ENCODE measurements around the gene SHANK3. TPM values are rescaled to one million over a fixed set of nuclear protein-coding genes. Genes with fewer than 3 reads are reported as not detected.
"Not testable (repeated sequence)": the region's sequence is repeated elsewhere in the genome, so short reads cannot be mapped to it uniquely, and the experiment has no call there.

The SHANK3 gene
- total RNA-seq, result 22.8 TPM

DNA sequence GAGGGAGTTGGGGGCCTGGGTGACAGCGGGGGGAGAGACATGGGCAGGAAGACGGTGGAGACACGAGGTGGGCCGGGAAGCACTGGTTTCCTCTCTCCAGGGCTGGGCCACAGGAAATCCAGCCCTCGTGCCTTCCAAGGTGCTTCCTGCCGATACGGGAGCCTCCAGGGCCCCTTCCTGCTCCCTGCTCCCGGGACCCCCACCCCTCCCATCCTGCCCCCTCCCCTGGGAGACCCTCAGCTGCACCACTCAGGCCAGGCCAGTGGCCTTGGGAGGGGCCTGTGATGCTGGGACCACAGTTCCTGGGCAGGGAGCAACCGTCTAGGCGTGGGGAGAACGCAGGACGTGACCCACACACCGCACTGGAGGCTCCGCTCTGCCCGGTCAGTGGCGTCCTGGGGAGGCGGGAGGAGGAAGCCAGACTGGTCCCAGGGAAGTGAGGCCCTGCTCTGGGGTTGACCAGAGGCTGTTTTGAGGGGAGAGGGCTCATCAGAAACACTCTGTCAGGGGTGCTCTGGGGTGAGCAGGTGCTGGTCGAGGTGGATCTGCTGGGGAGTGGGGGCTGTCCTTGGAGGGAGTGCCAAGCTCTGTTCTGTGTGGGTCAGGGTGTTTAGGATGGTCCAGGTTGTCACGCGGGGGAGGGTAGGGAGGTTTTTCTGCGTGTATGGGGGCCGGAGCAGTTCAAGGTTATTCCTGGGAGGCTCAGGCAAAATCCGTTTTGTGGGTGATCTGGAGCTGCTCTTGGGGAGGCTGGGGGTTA, at the start of gene SHANK3:
SHANK3 (plus strand) TSS at position 353 of the 760 bp plus-strand sequence.
- peak; percentile 57 for DNase-seq (ENCODE audit: low spot score)
- ATAC-seq, result peak; percentile 63

DNA sequence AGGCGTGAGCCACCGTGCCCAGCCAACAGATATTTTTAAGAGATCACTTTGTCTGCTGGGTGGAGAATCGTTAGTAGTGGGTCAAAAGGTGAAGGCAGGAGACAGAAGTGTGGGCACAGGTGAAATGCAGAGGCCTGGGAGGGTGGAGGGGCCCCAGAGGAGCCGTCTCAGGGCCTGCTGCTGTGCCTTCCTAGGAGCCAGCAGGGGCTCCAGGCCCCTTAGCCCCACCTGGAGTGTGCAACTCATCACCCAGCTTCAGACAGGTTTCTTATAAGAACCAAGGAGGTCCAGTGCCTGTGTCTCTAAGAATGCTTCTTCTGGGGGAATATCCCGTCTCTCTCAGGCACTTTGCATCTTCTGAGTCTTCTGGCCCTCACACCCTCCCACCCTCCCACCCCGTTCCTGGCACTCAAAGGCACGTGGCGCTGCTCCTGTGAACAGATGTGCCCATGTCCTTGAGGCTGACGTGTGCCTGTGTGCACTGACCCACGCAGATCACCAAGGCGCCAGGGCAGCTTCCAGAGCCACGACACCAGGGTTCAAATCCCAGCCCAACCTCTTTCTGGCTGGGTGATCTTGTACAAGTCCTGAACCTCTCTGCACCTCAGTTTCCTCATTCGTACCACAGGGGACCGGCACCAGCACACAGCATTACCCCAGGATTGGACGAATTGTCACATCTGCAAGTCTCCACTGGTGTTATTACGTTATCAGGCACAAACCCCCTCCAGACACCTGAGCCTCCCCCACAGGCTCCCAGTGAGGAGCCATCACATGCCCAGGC, 48.1 kb upstream of the SHANK3 start:
- no peak for ATAC-seq

DNA sequence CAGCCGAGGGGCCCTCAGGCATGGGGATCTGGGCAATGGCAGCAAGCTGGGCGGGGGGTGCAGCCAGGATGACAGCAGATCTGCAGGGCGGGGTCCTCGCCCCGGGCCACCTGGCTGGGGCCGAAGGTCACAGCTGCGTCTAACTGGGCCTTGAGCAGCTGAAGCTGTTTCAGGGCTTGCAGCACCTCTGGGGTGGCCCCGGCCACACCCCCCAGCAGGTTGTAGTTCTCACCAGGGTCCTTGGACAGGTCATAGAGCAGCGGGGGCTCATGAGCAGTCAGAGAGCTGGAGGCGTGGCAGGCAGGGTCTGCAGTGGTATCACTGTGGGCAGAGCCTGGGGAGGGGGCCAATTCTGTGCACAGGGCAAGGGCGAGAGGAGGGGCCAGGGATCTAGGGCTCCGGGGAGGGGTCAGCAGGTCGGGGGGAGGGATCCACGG, 47.5 kb upstream of the SHANK3 start:
- ATAC-seq, result no peak
- DNase-seq (ENCODE audit: low spot score), result peak; percentile 45

More for the DNA sequence above, 48.1 kb upstream of the SHANK3 start:
- DNase-seq (ENCODE audit: low spot score), result no peak

GRCh38 chr22:50625568-50626313, 46.9 kb upstream of the SHANK3 start:
- peak; percentile 54 for DNase-seq (ENCODE audit: low spot score)
- no peak for ATAC-seq

DNA sequence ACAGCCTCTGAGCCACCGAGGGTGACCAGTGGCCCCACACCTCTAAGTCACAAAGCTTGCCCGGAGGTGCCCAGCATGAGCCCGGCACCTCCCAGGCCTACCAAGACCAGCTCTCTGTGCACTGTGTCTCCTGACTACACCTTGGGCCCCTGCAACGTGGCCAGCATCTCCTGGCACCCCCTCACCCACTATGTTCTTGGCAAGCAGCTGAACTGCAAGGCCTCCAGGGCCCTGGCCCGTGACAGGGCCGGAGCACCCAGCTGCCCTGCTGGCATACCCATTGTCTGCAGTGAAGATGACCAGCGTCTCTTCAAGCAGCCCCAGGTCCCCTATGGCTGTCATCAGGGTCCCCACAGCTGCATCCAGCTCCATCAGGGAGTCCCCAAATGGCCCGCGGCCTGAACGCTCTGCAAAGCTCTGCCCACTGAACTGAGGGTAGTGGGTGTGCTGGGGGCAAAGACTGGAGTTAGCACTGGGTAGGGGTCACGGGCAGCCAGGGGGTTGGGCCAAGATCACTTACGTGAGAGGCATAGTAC, 46.2 kb upstream of the SHANK3 start:
- ATAC-seq (no peak), DNase-seq (ENCODE audit: low spot score) (peak; percentile 55)

GRCh38 chr22:50626850-50627641, 45.6 kb upstream of the SHANK3 start:
- ATAC-seq, result no peak
- peak; percentile 53 for DNase-seq (ENCODE audit: low spot score)

DNA sequence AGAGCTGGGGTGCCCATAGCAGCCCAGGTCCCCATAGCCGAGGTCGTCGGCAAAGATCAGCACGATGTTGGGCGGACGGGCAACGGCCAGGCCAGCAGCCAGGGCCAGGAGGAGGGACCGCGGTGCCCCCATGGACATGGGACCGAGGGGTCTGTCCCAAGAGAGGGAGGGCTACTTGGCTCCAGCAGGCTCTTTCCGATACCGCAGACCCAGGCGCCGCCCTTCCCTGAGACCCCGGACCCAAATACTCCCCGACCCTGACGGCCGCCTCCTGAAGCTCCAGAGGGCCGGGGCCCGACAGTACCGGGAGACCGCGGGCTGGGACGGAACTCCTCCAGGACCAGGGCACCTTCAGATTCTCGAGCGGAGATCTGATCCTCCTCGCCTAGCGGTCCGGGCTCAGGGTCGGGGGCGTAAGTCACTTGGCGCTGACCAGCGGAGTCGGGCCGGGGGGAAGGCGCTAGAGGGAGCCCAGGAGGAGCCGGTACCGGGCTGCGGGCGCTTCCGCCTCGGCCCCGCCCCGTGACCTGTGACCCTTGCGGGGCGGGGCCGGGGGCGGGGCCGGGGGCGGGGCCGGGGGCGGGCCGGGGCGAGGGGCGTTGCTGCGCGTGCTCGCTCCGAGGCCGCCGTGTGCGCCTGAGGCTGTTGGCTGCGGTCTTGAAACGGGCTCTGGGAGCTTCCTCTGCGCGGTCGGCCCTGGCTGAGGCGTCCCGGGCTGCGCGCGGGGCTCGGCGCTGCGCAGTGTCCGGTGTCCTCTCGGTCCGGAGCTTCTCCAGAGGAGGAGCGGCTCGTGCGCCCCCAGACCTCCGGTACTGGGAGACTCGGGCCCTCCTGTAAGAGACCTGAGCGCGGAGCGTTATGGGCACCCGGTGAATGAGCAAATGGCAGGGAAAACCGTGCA, 44.7 kb upstream of the SHANK3 start, which contains the start of gene ARSA:
ARSA (minus strand) TSS at position 511 of the 901 bp plus-strand sequence; CDS start at position 138, 373 bp downstream.
- peak; percentile 88 for DNase-seq (ENCODE audit: low spot score)
- peak; percentile 89 for ATAC-seq

GRCh38 chr22:50628543-50629134, 44.0 kb upstream of the SHANK3 start:
- DNase-seq (ENCODE audit: low spot score) (no peak), ATAC-seq (no peak)

DNA sequence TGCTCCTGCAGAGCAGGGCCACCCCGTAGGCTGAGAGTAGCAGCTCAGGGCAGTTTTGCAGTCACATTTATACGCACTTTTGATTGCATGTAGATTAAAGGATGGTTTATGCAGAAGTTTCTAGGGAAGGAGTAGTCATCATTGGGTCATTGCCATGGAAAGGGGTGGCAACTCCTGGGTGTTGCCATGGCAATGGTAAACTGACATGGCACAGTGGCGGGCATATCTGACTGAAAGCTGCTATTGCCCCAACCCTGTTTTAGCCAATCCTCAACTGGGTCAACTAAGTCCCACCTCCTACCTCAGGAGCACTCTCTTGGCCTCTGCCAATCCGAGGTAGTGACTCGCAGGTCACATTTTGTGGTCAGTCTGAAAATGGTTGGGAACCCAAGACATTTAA, 42.2 kb upstream of the SHANK3 start:
- DNase-seq (ENCODE audit: low spot score) (no peak), ATAC-seq (peak; percentile 8)

GRCh38 chr22:50633086-50633485, 39.5 kb upstream of the SHANK3 start:
- DNase-seq (ENCODE audit: low spot score), result no peak
- no peak for ATAC-seq

- DNase-seq (ENCODE audit: low spot score), result no peak
Measured at GRCh38 chr22:50633771-50634170, 38.9 kb upstream of the SHANK3 start.

DNA sequence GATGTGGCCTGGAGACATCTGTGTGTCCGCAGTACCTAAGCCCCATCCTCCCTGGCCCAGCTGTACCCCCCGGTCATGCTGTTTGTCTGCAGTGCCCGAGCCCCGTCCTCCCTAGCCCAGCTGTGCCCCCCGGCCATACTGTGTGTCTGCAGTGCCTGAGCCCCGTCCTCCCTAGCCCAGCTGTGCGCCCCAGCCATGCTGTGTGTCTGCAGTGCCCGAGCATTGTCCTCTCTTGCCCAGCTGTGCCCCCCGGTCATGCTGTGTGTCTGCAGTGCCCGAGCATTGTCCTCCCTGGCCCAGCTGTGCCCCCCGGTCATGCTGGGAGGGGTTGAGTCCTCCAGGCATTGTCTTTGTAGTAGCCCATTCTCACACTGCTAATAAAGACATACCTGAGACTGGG, 37.0 kb upstream of the SHANK3 start:
- ATAC-seq (no peak), DNase-seq (ENCODE audit: low spot score) (no peak)

More at GRCh38 chr22:50633771-50634170, 38.9 kb upstream of the SHANK3 start:
- no peak for ATAC-seq

DNA sequence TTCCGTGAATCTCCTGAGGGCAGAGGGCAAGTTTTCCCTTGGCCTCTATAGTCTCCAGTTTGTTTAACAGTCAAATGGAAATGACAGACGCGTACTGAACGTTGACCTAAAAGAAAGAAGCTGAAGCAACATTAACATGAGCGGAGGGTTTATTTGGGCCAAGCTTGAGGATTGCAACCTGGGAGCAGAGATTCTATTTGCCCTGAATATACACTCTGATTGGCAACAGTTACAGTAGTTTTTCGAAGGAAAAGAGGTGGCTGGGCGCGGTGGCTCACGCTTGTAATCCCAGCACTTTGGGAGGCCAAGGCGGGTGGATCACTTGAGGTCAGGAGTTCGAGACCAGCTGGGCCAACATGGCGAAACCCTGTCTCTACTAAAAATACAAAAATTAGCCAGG, 32.3 kb upstream of the SHANK3 start:
- ATAC-seq, result peak; percentile 60
- peak; percentile 62 for DNase-seq (ENCODE audit: low spot score)

GRCh38 chr22:50640857-50641647, 31.6 kb upstream of the SHANK3 start:
- DNase-seq (ENCODE audit: low spot score) (no peak), ATAC-seq (peak; percentile 25)

- ATAC-seq (peak; percentile 86), DNase-seq (ENCODE audit: low spot score) (peak; percentile 90)
Measured at GRCh38 chr22:50641696-50642607, 30.7 kb upstream of the SHANK3 start.

DNA sequence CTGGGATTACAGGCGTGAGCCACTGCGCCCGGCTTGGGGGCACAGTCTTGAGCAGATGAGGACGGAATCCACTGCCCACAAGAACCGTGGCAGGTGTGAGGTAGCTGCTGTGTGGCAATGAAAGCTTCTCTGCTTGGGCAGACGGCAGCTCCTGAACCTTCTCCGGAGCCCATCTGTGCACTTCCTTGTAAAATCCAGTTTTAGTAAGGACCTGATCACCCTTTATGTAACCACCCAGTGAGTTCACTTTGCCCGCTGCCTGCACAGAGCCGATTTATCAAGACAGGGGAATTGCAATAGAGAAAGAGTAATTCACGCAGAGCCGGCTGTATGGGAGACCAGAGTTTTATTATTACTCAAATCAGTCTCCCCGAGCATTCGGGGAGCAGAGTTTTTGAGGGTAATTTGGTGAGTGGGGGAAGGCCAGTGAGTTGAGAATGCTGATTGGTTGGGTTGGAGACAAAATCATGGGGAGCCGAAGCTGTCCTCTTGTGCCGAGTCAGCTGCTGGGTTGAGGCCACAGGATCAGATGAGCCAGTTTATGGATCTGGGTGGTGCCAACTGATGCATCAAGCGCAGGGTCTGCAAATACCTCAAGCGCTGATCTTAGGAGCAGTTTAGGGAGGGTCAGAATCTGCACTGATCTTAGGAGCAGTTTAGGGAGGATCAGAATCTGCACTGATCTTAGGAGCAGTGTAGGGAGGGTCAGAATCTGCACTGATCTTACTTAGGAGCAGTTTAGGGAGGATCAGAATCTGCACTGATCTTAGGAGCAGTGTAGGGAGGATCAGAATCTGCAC, 29.4 kb upstream of the SHANK3 start:
- ATAC-seq; DNase-seq (ENCODE audit: low spot score): not testable (repeated sequence)
